ENCODE results near the gene AXIN1.

- TF ChIP-seq CTCF (IDR thresholded peaks at IDR 0.05) = no peak
- no peak for TF ChIP-seq POLR2A (IDR thresholded peaks at IDR 0.05)
Measured at GRCh38 chr16:367333-367903, 14.9 kb upstream of the AXIN1 start.
